Measurements from ENCODE around the gene DNAI1.
"Not testable (repeated sequence)": the region's sequence is repeated elsewhere in the genome, so short reads cannot be mapped to it uniquely, and the experiment has no call there.

Gene DNAI1
- 0 to 0.06 reads per million in 2 experiments for total RNA-seq

- peak; percentile 98 for DNase-seq (ENCODE audit: low read depth)
These were observed at the start of gene DNAI1, which contains the start of gene FAM219A for GRCh38 chr9:34458013-34458958. TSS of gene DNAI1 (plus strand) at chr9:34458805. CDS start at chr9:34459006, 201 bp downstream. TSS of gene FAM219A (minus strand) at chr9:34458570. CDS start at chr9:34458263, 307 bp downstream.

DNA sequence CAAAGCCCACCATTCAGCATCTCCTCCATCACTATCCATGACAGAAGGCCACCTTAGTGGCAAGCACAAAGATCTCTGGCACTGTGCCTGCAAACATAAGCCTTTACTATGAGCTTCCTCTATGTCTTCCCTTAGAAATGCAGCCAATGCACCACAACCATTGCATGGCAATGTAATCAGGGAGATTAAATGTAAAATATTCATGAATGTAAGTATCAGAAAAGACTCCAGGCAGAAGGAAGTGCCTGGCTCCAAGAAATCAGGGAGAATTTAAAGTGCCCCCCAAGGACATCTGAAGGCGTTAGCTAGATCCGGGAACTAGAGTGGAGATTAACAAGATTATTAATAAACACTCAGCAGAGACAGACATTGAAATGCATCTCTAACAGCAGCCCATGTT lies 49.5 kb upstream of the DNAI1 start:
- DNase-seq (ENCODE audit: low read depth): no peak

GRCh38 chr9:34412336-34412735 lies 46.3 kb upstream of the DNAI1 start:
- DNase-seq (ENCODE audit: low read depth): no peak

DNA sequence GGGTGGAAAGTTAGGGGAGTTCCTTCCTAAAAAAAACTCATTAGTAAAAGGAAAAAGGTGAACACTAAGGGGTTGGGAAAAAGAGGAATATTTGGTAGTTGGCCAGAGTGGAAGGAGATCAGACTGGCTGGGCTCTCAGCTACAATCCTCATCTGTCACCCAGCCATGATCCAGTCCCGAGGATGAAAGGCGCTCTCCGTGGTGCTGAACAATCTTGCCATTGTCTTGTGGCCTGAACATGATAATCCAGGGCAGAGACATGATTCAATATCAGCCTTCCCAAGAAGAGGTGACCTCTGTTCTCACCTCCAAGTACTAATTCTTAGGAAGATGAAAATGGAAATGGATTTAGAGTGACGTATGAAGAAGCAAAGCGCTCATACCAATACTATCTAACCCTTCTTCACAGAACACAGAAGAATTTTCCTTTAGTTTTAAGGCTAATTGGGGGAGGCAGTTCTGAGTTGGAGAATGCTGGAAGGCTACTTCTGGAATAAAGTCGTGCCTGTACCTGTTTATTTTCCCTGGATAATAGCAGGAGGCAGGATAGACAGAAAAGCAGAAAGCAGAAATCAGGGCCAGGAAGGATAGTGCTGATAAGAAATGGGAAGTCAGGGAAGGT lies 45.3 kb upstream of the DNAI1 start:
- no peak for DNase-seq (ENCODE audit: low read depth)

GRCh38 chr9:34417734-34418133 lies 40.9 kb upstream of the DNAI1 start:
- no peak for DNase-seq (ENCODE audit: low read depth)

GRCh38 chr9:34419716-34420504 lies 38.7 kb upstream of the DNAI1 start:
- no peak for DNase-seq (ENCODE audit: low read depth)

DNA sequence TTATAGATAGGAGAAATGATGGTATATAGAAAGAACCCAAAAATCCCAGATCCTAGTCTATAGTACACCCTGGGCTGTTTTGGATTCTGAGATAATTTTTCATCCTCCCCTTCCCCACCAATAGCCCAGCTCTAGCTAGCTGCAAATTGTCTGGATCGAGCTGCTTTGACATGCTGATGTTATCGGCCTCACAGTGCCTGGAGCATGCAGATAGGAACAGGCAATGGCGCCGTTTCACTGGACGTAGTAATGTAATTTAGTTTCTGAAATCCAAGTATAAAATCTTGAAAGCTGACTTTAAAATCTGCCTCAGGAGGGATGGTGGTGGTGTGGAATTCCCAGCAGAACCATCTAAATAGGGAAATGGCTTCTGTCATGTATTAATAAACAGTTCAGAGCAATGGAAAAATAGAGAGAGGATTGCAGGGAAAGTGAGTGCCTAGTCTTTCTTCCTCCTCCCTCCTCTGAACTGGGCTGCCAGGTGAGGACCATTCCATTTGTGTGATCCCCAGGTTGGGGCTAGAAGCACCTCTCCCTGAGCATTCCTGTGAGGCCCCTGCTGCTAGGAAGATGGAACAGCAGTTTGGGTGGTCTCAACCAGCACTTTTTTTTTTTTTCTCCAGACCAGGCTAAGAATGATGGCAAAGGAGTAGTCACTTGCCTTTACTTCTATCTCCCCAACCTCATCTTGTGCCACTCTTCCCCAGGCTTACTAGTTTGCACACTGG lies 32.1 kb upstream of the DNAI1 start:
- DNase-seq (ENCODE audit: low read depth): no peak

- no peak for DNase-seq (ENCODE audit: low read depth)
These were observed 30.2 kb upstream of the DNAI1 start for GRCh38 chr9:34428325-34428958.

GRCh38 chr9:34430843-34431437 lies 27.7 kb upstream of the DNAI1 start:
- DNase-seq (ENCODE audit: low read depth): no peak

- DNase-seq (ENCODE audit: low read depth): no peak
These were observed 26.9 kb upstream of the DNAI1 start for GRCh38 chr9:34431667-34432066.

- peak; percentile 43 for DNase-seq (ENCODE audit: low read depth)
These were observed 21.3 kb upstream of the DNAI1 start for GRCh38 chr9:34437006-34437925.

DNA sequence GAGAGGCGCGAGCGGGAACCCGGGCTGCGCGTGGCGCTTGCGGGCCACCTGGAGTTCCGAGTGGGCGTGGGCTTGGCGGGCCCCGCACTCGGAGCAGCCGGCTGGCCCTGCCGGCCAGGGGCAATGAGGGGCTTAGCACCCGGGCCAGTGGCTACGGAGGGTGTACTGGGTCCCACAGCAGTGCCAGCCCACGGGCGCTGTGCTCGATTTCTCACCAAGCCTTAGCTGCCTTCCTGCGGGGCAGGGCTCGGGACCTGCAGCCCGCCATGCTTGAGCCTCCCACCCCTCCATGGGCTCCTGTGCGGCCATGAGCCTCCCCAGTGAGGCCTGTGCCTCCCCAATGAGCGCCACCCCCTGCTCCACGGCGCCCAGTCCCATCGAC lies 20.7 kb upstream of the DNAI1 start:
- DNase-seq (ENCODE audit: low read depth): not testable (repeated sequence)

GRCh38 chr9:34438465-34438864 lies 20.1 kb upstream of the DNAI1 start:
- DNase-seq (ENCODE audit: low read depth): not testable (repeated sequence)

DNA sequence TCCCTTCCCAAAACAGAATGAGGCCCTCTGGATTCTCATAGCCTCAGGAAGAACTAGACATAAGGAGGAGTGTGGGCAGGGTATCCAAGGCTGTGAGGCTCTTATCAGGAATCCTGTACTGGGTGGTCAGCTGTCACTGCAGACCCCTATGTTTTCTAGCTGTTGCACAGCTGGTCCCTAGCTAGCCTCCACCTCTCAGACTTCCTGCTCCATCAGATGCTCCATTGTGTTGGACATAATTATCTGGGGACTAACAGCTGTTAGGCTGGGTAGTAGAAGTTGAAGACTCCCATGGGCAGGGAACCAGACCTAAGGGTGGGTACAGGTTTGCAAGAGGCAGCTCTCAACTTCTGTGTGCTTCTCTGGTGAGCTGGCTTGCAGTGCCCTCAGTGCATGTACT lies 18.6 kb upstream of the DNAI1 start:
- DNase-seq (ENCODE audit: low read depth): no peak

DNA sequence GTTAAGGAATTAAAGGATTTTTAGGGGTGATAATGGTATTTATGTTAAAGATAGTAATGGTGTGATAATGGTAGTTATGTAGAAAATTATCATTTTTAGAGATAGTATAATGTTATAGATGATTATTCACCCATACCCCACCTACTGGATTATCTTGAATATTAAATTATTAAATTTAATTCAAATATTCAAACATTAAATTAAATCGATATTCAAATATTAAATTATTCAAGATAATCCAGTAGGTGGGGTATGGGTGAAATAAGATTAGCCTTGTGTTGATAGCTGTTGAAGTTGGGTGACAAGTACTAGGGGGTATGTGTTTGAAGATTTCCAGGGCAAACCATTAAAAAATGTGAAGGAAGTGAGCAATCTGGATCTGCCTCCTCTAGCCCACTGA lies 15.8 kb upstream of the DNAI1 start:
- no peak for DNase-seq (ENCODE audit: low read depth)

GRCh38 chr9:34443533-34443932 lies 15.1 kb upstream of the DNAI1 start:
- no peak for DNase-seq (ENCODE audit: low read depth)

- no peak for DNase-seq (ENCODE audit: low read depth)
These were observed 14.6 kb upstream of the DNAI1 start for GRCh38 chr9:34443976-34444375.

DNA sequence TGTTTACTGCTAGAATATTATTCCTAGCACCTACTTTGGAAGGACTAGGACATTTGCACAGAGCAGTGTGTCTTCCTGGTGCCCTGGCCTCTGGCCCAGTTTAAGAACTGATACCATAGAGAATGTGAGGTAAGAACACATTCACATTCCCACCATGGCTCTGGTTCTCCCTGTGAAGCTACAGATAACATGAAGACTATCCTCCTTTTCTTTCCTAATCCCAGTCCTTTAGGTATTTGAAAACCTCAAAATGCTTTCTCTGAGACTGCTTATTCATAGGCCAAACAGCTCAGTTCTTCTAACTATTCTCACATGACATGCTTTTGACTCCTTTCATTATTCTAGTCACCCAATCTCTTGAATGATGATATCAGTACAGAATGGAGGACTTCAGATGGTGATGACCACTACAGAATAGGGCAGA lies 12.1 kb upstream of the DNAI1 start:
- DNase-seq (ENCODE audit: low read depth): no peak

DNA sequence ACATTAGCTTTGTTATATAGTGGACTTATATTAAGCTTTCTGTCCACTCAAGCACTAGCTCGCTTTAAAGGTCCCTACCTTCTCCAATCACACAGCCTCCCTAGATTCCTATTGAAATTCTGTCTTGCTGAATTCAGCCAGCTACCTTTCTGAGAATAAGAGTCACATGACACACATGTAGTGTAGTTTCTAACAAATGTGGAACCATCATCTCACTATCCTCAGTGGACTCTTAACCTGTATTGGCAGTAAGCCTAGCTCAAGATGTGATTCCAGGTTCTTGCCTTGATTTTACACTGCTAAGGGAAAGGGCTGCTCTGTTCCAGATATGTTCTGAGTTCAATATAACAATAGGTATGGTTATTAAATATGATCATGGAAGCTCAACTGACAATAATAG lies 11.7 kb upstream of the DNAI1 start:
- no peak for DNase-seq (ENCODE audit: low read depth)

DNA sequence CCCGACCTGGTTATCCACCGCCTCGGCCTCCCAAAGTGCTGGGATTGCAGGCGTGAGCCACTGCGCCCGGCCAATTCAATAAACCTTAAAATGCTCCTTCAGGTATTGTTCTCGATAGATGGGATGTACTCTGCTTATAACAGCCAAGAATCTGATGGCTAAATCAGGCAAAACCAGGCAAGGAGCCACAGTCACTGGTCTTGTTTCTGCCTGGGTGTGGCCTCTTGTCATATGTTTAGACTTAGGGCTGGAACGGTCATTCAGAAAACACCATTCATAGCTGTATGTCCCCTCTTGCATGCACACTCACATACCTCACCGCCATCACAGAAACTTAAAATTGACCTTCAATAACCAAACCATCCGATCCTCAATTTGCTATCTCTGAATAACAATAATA lies 8.0 kb upstream of the DNAI1 start:
- DNase-seq (ENCODE audit: low read depth): no peak
